ENCODE measurements around the gene ETFRF1. TPM values are rescaled to one million over a fixed set of nuclear protein-coding genes. Genes with fewer than 3 reads are reported as not detected.

Gene ETFRF1
- total RNA-seq = 12.2 and 20.6 TPM in 2 replicates

GRCh38 chr12:25195056-25195971, at the start of gene ETFRF1, which contains the start of gene DNAI7:
TSS of gene ETFRF1 (plus strand) at chr12:25195237. CDS start at chr12:25203957, 8,720 bp downstream.
TSS of gene DNAI7 (minus strand) at chr12:25195160. CDS start at chr12:25195078, 82 bp downstream.

DNA sequence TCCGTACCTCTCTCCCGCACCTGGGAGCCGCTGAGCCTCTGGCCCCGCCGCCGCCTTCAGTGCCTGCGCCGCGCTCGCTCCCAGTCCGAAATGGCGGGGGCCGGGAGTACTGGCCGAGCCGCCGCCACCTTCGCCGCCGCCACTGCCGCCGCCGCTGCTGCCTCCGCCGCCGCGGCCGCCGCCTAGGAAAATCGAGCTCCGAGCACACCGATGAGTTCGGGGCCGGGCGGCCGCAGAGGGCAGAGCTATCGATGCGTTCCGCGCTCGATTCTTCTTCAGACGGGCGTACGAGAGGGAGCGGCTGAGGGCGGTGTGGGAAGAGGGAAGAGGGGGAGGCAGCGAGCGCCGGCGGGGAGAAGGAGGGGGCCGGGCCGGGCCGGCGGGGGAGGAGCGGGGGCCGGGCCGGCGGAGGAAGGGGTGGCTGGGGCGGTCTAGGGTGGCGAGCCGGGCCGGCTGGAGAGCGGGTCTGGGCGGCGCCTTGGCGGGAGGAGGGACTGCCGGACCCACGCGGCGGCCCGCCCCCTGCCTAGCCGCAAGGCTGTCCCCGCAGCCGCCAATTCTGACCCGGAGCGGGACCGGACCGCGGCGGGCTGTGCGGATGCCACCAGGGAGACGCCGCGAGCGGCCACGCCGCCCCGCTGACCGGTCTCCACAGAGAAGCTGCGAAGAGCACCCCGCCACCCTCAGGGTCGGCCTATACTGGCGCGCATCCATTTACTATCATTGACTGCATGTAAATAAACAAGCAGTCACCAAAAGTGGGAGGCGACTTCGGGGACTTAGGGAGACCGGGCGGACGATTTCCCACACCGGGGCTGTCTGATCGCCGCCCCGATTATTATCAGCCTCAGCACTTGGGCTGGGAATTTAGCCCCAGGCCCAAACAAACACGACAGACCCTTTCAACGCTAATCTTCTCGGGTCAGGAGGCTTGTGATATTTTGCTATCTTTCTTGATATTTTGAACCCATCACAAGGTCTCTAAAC, 56.0 kb downstream of the ETFRF1 start, which contains the start of gene KRAS:
Gene KRAS, minus strand, starts transcription at position 186 of the 987 bp plus-strand sequence.

Other genes starting within 250 kb of the ETFRF1 start
- 217 and 236 TPM in 2 replicates for gene BCAT1, start 246.1 kb upstream of the ETFRF1 start, total RNA-seq
- gene DNAI7, start 77 bp upstream of the ETFRF1 start, total RNA-seq = not detected in 2 replicates
- 16.3 and 18.2 TPM in 2 replicates for gene KRAS, start 55.7 kb downstream of the ETFRF1 start, total RNA-seq